ENCODE measurements around the gene CAPSL. TPM values are rescaled to one million over a fixed set of nuclear protein-coding genes. Genes with fewer than 3 reads are reported as not detected.
A peak's percentile ranks its signal among the peaks of the same experiment; 100 is the strongest.

The CAPSL gene
- total RNA-seq, 1 donor from 2014 or later, result 2.3 TPM

GRCh38 chr5:35947085-35947484 lies 8.7 kb upstream of the CAPSL start:
- no peaks in the 10 kb centered on the region for H3K9me3 Mint-ChIP-seq
- H3K27me3 Mint-ChIP-seq, result peaks cover 13% of the 10 kb centered on the region
- no peaks in the 10 kb centered on the region for H3K36me3 Mint-ChIP-seq
- no peak overlapping the region for H3K27ac Mint-ChIP-seq
- TF ChIP-seq CTCF (conservative IDR thresholded peaks at IDR 0.05), result no peak
- no peaks in the 10 kb centered on the region for H3K4me1 Mint-ChIP-seq (ENCODE audit: unreplicated experiment)
- DNase-seq (ENCODE audit: extremely low spot score, unreplicated experiment), result no peak
- H3K4me3 Mint-ChIP-seq, result no peak overlapping the region

- Mint-ChIP-seq H3K27me3 (peaks cover 16% of the 10 kb centered on the region), H3K27ac (no peak overlapping the region)
- TF ChIP-seq CTCF (conservative IDR thresholded peaks at IDR 0.05), result peak; percentile 50
These were observed 1.2 kb upstream of the CAPSL start for GRCh38 chr5:35939639-35940038.

GRCh38 chr5:35926389-35927051 lies 11.9 kb downstream of the CAPSL start:
- Mint-ChIP-seq H3K27me3 (peaks cover 65% of the 10 kb centered on the region), H3K27ac (no peak overlapping the region)

More at GRCh38 chr5:35939639-35940038, 1.2 kb upstream of the CAPSL start:
- H3K36me3 Mint-ChIP-seq, result no peaks in the 10 kb centered on the region
- no peak overlapping the region for H3K4me3 Mint-ChIP-seq
- H3K4me1 Mint-ChIP-seq (ENCODE audit: unreplicated experiment), result no peaks in the 10 kb centered on the region
- no peaks in the 10 kb centered on the region for H3K9me3 Mint-ChIP-seq
- DNase-seq (ENCODE audit: extremely low spot score, unreplicated experiment), result no peak

GRCh38 chr5:35924950-35925722 lies 13.3 kb downstream of the CAPSL start:
- no peaks in the 10 kb centered on the region for H3K9me3 Mint-ChIP-seq
- peaks cover 73% of the 10 kb centered on the region for H3K27me3 Mint-ChIP-seq
- peak overlapping the region; percentile 16 for H3K4me3 Mint-ChIP-seq
- TF ChIP-seq CTCF (conservative IDR thresholded peaks at IDR 0.05), result peak; percentile 77
- no peaks in the 10 kb centered on the region for H3K36me3 Mint-ChIP-seq
- no peak overlapping the region for H3K27ac Mint-ChIP-seq
- no peak for DNase-seq (ENCODE audit: extremely low spot score, unreplicated experiment)
- peaks cover 10% of the 10 kb centered on the region for H3K4me1 Mint-ChIP-seq (ENCODE audit: unreplicated experiment)

More at GRCh38 chr5:35926389-35927051, 11.9 kb downstream of the CAPSL start:
- H3K4me1 Mint-ChIP-seq (ENCODE audit: unreplicated experiment), result peaks cover 10% of the 10 kb centered on the region
- TF ChIP-seq CTCF (conservative IDR thresholded peaks at IDR 0.05), result peak; percentile 89
- H3K9me3 Mint-ChIP-seq, result no peaks in the 10 kb centered on the region
- peak overlapping the region; percentile 53 for H3K4me3 Mint-ChIP-seq
- DNase-seq (ENCODE audit: extremely low spot score, unreplicated experiment), result no peak
- H3K36me3 Mint-ChIP-seq, result no peaks in the 10 kb centered on the region

- TF ChIP-seq CTCF (conservative IDR thresholded peaks at IDR 0.05), result no peak
- peaks cover 76% of the 10 kb centered on the region for H3K27me3 Mint-ChIP-seq
- no peaks in the 10 kb centered on the region for H3K9me3 Mint-ChIP-seq
- H3K4me3 Mint-ChIP-seq, result no peak overlapping the region
- H3K4me1 Mint-ChIP-seq (ENCODE audit: unreplicated experiment), result peaks cover 10% of the 10 kb centered on the region
- no peaks in the 10 kb centered on the region for H3K36me3 Mint-ChIP-seq
- no peak for DNase-seq (ENCODE audit: extremely low spot score, unreplicated experiment)
- no peak overlapping the region for H3K27ac Mint-ChIP-seq
These were observed 14.1 kb downstream of the CAPSL start for GRCh38 chr5:35924122-35924949.
